Ascending aorta (tissue), 2 donors: ENCODE results near the gene FGD6. TPM values are rescaled to one million over a fixed set of nuclear protein-coding genes. Genes with fewer than 3 reads are reported as not detected.

Source experiments
- DNase-seq, 2 donors: peaks; one replicate each; pipeline ENCODE4 v3.0.0-alpha.2; 2019; ENCODE audit warnings: low spot score in 2 of 2
- H3K27ac ChIP-seq, 2 donors: fragments of 200-600 bp; sonication (generic); one replicate each; pipeline ENCODE4 v1.5.1; 2016 to 2017; ENCODE audit warnings: mild to moderate bottlenecking in 1 of 2
- H3K27me3 ChIP-seq: fragments of 200-600 bp; sonication (generic); one replicate; pipeline ENCODE4 v1.5.1; 2017
- H3K36me3 ChIP-seq, 2 donors: fragments of 200-600 bp; sonication (generic); one replicate each; pipeline ENCODE4 v1.5.1; 2016
- H3K4me1 ChIP-seq, 2 donors: fragments of 200-600 bp; sonication (generic); one replicate each; pipeline ENCODE4 v1.5.1; 2016 to 2017; ENCODE audit warnings: mild to moderate bottlenecking in 1 of 2
- H3K4me3 ChIP-seq, 2 donors: fragments of 200-600 bp; sonication (generic); one replicate each; pipeline ENCODE4 v1.5.1; 2016 to 2017; ENCODE audit warnings: mild to moderate bottlenecking in 1 of 2
- H3K9me3 ChIP-seq, 2 donors: fragments of 200-600 bp; sonication (generic); one replicate each; pipeline ENCODE4 v1.5.1; 2016
- intact Hi-C: fragments of 100-400 bp; cut with DNase I; formaldehyde crosslinking; loops from one replicate; pipeline ENCODE4 v1.15.1; 2023
- total RNA-seq: library from RNA; depleted of rRNA; stranded (reverse); fragments of >200 nt; gene quantifications from one replicate; pipeline ENCODE4 v1.1.0, GENCODE V29; 2016
- TF ChIP-seq, protein P1 (sequence below), 3 experiments: fragments of 200-600 bp in 2 of 3; fragments of 450-650 bp in 1 of 3; sonication (generic) in 2 of 3; IDR thresholded peaks; one replicate each; pipeline ENCODE4 v1.5.1; 2016 to 2019; ENCODE audit warnings: antibody characterized with exemption in 3 of 3, mild to moderate bottlenecking in 1 of 3, moderate library complexity in 1 of 3

FGD6 gene
- total RNA-seq: 2.0 TPM

DNA sequence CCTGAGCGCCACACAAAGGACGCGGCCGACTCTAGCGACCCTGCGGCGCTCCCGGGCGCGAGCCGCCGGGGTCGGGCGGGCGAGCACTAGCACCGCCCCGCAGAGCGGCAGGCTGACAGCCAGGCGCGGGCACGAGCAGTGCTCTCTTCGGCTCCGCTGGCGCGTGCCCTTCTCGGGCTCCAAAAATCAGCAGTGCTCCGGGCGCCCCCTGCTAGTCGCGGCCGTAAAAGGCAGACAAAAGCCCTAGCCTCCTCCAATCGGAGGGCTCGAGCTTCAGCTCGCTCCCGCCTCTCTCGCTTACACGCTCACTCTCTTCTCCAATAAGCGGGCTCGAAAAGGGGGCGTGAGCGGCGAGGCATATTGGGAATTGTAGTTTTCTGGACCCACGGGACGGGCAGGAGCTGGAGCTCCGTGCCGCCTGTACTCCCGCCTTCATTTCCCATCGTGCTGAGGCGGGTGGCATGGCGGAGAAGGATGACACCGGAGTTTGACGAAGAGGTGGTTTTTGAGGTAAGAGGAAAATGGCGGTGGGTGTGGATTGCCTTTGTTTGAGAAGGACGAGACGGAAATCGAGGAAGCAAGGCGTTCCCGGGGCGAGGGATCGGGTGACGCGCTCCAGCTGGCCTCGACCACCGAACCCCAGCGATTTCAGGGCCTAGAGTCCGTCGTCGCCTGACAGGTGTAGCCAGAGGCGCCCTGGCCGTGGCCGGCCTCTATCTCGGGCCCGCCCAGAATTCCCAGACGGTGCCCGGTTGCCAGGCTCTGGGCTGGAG, at the start of gene FGD6, which contains the start of gene VEZT:
Gene FGD6, minus strand, starts transcription at position 91 of the 773 bp plus-strand sequence. CDS start 227 bp downstream, outside the sequence.
Gene VEZT, plus strand, starts transcription at position 431 of the 773 bp plus-strand sequence. Its CDS starts 44 bp downstream, at position 475.
- H3K36me3 ChIP-seq: no peaks in the 10 kb centered on the region
- H3K27ac ChIP-seq: peak within 1 kb of the TSS; percentile 98 to 99
- peak within 1 kb of the TSS; percentile 83 to 90 for H3K4me3 ChIP-seq
- H3K4me1 ChIP-seq: peaks cover 0 to 18% of the 10 kb centered on the region in 2 donors
- no peaks in the 10 kb centered on the region for H3K9me3 ChIP-seq
- peak; percentile 98 to 100 for DNase-seq
- TF ChIP-seq, protein P1, sequence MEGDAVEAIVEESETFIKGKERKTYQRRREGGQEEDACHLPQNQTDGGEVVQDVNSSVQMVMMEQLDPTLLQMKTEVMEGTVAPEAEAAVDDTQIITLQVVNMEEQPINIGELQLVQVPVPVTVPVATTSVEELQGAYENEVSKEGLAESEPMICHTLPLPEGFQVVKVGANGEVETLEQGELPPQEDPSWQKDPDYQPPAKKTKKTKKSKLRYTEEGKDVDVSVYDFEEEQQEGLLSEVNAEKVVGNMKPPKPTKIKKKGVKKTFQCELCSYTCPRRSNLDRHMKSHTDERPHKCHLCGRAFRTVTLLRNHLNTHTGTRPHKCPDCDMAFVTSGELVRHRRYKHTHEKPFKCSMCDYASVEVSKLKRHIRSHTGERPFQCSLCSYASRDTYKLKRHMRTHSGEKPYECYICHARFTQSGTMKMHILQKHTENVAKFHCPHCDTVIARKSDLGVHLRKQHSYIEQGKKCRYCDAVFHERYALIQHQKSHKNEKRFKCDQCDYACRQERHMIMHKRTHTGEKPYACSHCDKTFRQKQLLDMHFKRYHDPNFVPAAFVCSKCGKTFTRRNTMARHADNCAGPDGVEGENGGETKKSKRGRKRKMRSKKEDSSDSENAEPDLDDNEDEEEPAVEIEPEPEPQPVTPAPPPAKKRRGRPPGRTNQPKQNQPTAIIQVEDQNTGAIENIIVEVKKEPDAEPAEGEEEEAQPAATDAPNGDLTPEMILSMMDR (IDR thresholded peaks at IDR 0.05): peak; percentile 56 to 75 (median 67)
- intact Hi-C loops: loop anchor here (1.0 to 5.0 kb wide), 6 partner anchors 13 to 255 kb away; partner anchors contain the start of genes METAP2 and NR2C1
- no peaks in the 10 kb centered on the region for H3K27me3 ChIP-seq

DNA sequence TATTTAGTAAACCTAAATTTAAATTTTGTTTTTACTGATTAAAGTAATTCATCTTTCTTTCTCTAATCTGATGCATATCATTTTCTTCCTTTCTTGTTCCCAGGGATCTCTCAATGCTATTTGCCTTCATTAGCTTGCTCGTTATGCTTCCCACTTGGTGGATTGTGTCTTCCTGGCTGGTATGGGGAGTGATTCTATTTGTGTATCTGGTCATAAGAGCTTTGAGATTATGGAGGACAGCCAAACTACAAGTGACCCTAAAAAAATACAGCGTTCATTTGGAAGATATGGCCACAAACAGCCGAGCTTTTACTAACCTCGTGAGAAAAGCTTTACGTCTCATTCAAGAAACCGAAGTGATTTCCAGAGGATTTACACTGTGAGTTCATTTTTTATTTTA, 49.0 kb upstream of the FGD6 start:
- intact Hi-C loops: no loop called here
- Histone ChIP-seq H3K36me3 (peaks cover 22 to 56% of the 10 kb centered on the region in 2 donors), H3K27ac (no peak overlapping the region), H3K4me1 (no peaks in the 10 kb centered on the region), H3K4me3 (no peak overlapping the region), H3K9me3 (no peaks in the 10 kb centered on the region), H3K27me3 (no peaks in the 10 kb centered on the region)
- DNase-seq: no peak
- TF ChIP-seq, protein P1 (IDR thresholded peaks at IDR 0.05): no peak

DNA sequence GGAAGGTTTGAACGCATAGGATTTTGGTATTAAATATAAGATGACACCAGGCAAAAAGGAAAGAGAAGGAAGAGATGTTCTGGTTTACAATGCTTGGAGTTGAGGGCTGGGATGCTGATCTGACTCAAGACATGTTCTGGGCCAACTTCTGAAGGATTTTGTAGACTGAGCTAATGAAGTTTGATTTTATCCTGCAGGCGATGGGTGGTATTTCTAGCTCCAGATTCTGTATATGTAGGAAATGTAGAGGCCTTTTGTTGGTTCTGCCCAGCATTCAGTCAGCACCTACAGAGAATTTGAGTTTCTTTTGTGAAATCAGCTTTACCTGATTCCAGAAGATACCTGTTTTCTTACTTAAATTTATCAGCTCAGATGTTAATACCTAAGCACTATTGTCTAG, 48.5 kb upstream of the FGD6 start:
- Histone ChIP-seq H3K4me3 (no peak overlapping the region), H3K27me3 (no peaks in the 10 kb centered on the region), H3K9me3 (no peaks in the 10 kb centered on the region), H3K27ac (no peak overlapping the region), H3K36me3 (peaks cover 22 to 55% of the 10 kb centered on the region in 2 donors), H3K4me1 (no peaks in the 10 kb centered on the region)
- no peak for DNase-seq
- TF ChIP-seq, protein P1 (IDR thresholded peaks at IDR 0.05): no peak
- intact Hi-C loops: no loop called here

DNA sequence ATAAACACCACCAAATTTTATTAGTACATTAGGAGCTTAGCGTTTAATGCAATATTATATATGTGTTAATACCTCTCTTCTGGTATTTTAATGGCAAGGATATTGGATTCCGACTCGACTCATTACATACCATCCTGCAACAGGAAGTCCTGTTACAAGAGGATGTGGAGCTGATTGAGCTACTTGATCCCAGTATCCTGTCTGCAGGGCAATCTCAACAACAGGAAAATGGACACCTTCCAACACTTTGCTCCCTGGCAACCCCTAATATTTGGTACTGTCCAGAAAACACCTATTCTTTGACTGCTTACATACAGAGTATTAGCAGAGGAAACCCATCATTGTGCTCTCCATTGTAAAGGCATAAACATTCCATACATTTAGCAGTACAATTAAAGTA, 45.5 kb upstream of the FGD6 start:
- H3K27ac ChIP-seq: peak overlapping the region in 1 of 2 donors; percentile 26
- TF ChIP-seq, protein P1 (IDR thresholded peaks at IDR 0.05): no peak
- intact Hi-C loops: no loop called here
- H3K4me3 ChIP-seq: no peak overlapping the region
- peaks cover 0 to 8% of the 10 kb centered on the region in 2 donors for H3K4me1 ChIP-seq
- H3K36me3 ChIP-seq: peaks cover 20 to 50% of the 10 kb centered on the region in 2 donors
- DNase-seq: no peak
- H3K9me3 ChIP-seq: no peaks in the 10 kb centered on the region
- H3K27me3 ChIP-seq: no peaks in the 10 kb centered on the region

DNA sequence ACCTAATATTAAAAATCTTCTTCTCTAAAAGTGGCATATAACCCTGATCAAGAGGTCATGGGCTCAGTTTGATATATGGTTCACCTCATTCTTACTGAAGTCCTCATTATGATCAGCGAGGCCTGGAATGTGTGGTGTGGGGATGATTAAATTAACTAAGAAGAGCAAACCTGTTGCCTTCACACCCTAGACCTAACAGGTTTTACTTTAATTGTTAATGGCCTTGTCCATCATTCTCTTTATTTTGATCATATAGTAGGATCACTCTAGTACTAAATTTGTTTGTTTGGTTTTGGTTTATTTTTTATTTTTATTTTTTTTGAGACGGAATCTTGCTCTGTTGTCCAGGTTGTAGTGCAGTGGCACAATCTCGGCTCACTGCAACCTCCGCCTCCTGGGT, 43.8 kb upstream of the FGD6 start:
- peaks cover 16 to 56% of the 10 kb centered on the region in 2 donors for H3K36me3 ChIP-seq
- intact Hi-C loops: no loop called here
- no peak overlapping the region for H3K27ac ChIP-seq
- peaks cover 0 to 8% of the 10 kb centered on the region in 2 donors for H3K4me1 ChIP-seq
- no peak overlapping the region for H3K4me3 ChIP-seq
- DNase-seq: no peak
- no peaks in the 10 kb centered on the region for H3K27me3 ChIP-seq
- no peaks in the 10 kb centered on the region for H3K9me3 ChIP-seq
- TF ChIP-seq, protein P1 (IDR thresholded peaks at IDR 0.05): no peak
